C4-2B (cell line): Measurements from ENCODE around the gene HAPLN2.

ENCODE experiments used
- CTCF ChIP-seq: fragments of 450-650 bp; conservative IDR thresholded peaks from 2 replicates; pipeline ENCODE4 v1.5.1; 2017; ENCODE audit warnings: mild to moderate bottlenecking
- ZFX ChIP-seq: fragments of 450-650 bp; IDR thresholded peaks from 2 replicates; pipeline ENCODE4 v1.6.1; 2017

- TF ChIP-seq CTCF (peak; percentile 39), ZFX (no peak)
These were observed 5.0 kb downstream of the HAPLN2 start for GRCh38 chr1:156623946-156624813.
